ENCODE measurements around the gene ATP10B.
"Not testable (repeated sequence)": the region's sequence is repeated elsewhere in the genome, so short reads cannot be mapped to it uniquely, and the experiment has no call there.

Gene ATP10B

DNA sequence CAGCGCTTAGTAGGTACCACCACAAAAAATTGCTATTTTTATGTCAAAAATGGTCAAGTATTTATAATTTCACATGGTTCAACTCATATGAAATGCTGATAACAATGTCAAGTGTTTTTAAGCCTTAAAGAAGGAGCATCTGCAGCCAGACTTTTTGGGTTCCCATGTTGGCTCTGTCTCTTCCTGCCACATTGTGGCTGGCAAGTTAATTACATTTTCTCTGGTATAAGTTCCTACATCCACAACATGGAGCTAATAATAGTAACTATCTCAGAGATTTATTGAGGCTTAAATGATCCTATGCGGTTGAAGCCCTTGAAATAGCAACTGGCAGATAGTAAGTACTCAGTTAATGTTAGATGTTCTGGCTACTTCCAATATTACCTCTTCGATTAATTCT is 5.4 kb downstream of the ATP10B start:
- H3K4me3 ChIP-seq (ENCODE audit: low read depth, low read length), result no peak overlapping the region
- H3K27me3 ChIP-seq (ENCODE audit: control insufficient read depth, insufficient read depth, low read length), result no peaks in the 10 kb centered on the region

GRCh38 chr5:160844177-160844576 is 7.8 kb downstream of the ATP10B start:
- no peaks in the 10 kb centered on the region for H3K4me1 ChIP-seq (ENCODE audit: control insufficient read depth, insufficient read depth, low read length)
- H3K27me3 ChIP-seq (ENCODE audit: control insufficient read depth, insufficient read depth, low read length), result no peaks in the 10 kb centered on the region
- no peaks in the 10 kb centered on the region for H3K9me3 ChIP-seq (ENCODE audit: control insufficient read depth, insufficient read depth, low read length)
- no peak overlapping the region for H3K27ac ChIP-seq (ENCODE audit: low read depth, low read length)
- H3K9ac ChIP-seq (ENCODE audit: low read depth, low read length), result no peak overlapping the region
- H3K36me3 ChIP-seq (ENCODE audit: control insufficient read depth, insufficient read depth, low read length), result no peaks in the 10 kb centered on the region
- no peak overlapping the region for H3K4me3 ChIP-seq (ENCODE audit: low read depth, low read length)

More for the DNA sequence above, 5.4 kb downstream of the ATP10B start:
- Histone ChIP-seq H3K4me1 (ENCODE audit: control insufficient read depth, insufficient read depth, low read length) (no peaks in the 10 kb centered on the region), H3K9ac (ENCODE audit: low read depth, low read length) (no peak overlapping the region), H3K36me3 (ENCODE audit: control insufficient read depth, insufficient read depth, low read length) (no peaks in the 10 kb centered on the region), H3K27ac (ENCODE audit: low read depth, low read length) (no peak overlapping the region), H3K9me3 (ENCODE audit: control insufficient read depth, insufficient read depth, low read length) (no peaks in the 10 kb centered on the region)

DNA sequence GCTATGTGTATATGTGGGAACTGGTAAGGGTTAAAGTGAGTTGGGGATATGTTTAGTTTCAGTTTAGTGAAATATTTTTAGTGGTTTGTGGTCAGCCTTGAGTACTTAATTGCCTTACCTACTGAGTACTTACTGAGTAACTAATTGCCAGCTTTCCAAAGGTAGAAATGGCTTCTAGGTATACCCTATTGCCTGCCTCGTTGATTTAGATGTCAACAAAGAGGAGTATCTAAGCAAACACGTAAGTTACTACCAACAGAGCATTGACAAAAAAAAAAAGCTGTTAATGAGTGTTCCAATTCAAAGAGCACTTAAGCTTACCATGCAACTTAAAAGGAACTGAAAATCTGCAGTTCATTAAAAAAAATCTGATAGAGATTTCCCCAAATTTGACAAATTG is 8.8 kb downstream of the ATP10B start:
- Histone ChIP-seq H3K4me3 (ENCODE audit: low read depth, low read length) (no peak overlapping the region), H3K9me3 (ENCODE audit: control insufficient read depth, insufficient read depth, low read length) (no peaks in the 10 kb centered on the region), H3K27ac (ENCODE audit: low read depth, low read length) (no peak overlapping the region), H3K4me1 (ENCODE audit: control insufficient read depth, insufficient read depth, low read length) (no peaks in the 10 kb centered on the region), H3K36me3 (ENCODE audit: control insufficient read depth, insufficient read depth, low read length) (no peaks in the 10 kb centered on the region), H3K27me3 (ENCODE audit: control insufficient read depth, insufficient read depth, low read length) (no peaks in the 10 kb centered on the region), H3K9ac (ENCODE audit: low read depth, low read length) (no peak overlapping the region)

GRCh38 chr5:160837749-160838593 is 14.0 kb downstream of the ATP10B start:
- Histone ChIP-seq H3K36me3 (ENCODE audit: control insufficient read depth, insufficient read depth, low read length) (no peaks in the 10 kb centered on the region), H3K9ac (ENCODE audit: low read depth, low read length) (no peak overlapping the region), H3K27ac (ENCODE audit: low read depth, low read length) (no peak overlapping the region), H3K9me3 (ENCODE audit: control insufficient read depth, insufficient read depth, low read length) (no peaks in the 10 kb centered on the region), H3K4me3 (ENCODE audit: low read depth, low read length) (no peak overlapping the region), H3K4me1 (ENCODE audit: control insufficient read depth, insufficient read depth, low read length) (no peaks in the 10 kb centered on the region), H3K27me3 (ENCODE audit: control insufficient read depth, insufficient read depth, low read length) (no peaks in the 10 kb centered on the region)

DNA sequence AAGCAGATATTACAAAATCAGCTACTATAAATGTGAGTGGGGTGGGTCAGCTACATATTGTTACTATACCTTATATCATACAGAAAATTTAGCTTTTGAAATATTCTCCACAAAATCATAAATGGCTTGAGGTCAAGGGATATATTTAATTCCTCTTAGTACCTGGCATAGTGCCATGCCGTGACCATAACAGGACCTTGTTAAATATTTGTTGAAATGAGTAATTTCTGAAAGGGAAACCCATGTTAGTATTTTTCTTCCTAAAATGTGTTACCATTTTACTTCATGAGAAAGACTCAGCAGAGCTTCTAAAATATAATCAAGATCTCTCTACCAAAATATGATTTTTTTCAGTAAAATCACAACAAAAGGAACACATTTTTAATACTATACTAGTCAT is 14.8 kb downstream of the ATP10B start:
- no peak overlapping the region for H3K27ac ChIP-seq (ENCODE audit: low read depth, low read length)
- H3K36me3 ChIP-seq (ENCODE audit: control insufficient read depth, insufficient read depth, low read length), result no peaks in the 10 kb centered on the region
- no peaks in the 10 kb centered on the region for H3K4me1 ChIP-seq (ENCODE audit: control insufficient read depth, insufficient read depth, low read length)
- H3K9me3 ChIP-seq (ENCODE audit: control insufficient read depth, insufficient read depth, low read length), result no peaks in the 10 kb centered on the region
- no peak overlapping the region for H3K9ac ChIP-seq (ENCODE audit: low read depth, low read length)
- H3K27me3 ChIP-seq (ENCODE audit: control insufficient read depth, insufficient read depth, low read length), result no peaks in the 10 kb centered on the region
- no peak overlapping the region for H3K4me3 ChIP-seq (ENCODE audit: low read depth, low read length)

GRCh38 chr5:160835818-160836528 is 16.0 kb downstream of the ATP10B start:
- Histone ChIP-seq H3K27ac (ENCODE audit: low read depth, low read length) (no peak overlapping the region), H3K4me1 (ENCODE audit: control insufficient read depth, insufficient read depth, low read length) (no peaks in the 10 kb centered on the region), H3K4me3 (ENCODE audit: low read depth, low read length) (no peak overlapping the region), H3K27me3 (ENCODE audit: control insufficient read depth, insufficient read depth, low read length) (no peaks in the 10 kb centered on the region), H3K9ac (ENCODE audit: low read depth, low read length) (no peak overlapping the region), H3K9me3 (ENCODE audit: control insufficient read depth, insufficient read depth, low read length) (no peaks in the 10 kb centered on the region), H3K36me3 (ENCODE audit: control insufficient read depth, insufficient read depth, low read length) (no peaks in the 10 kb centered on the region)

DNA sequence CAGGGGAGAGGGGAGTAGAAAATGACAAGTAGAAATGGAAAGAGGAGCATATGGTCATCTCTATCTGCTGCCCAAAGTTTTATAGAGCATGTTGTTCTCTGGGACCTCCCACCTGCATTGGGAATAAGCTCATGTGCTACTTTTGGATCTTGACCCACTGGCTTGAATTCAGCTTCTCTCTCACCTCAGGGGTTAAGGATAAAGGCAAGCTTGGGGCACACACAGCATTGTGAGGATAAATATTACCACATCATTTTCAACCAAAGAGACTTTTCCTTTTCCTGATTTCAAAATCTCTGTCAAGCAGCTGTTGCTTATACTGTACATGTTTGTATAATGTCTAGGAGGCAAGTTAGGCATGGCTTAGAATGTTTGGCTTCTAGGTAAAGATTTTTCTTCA is 16.6 kb downstream of the ATP10B start:
- Histone ChIP-seq H3K9ac (ENCODE audit: low read depth, low read length) (no peak overlapping the region), H3K27ac (ENCODE audit: low read depth, low read length) (no peak overlapping the region)

GRCh38 chr5:160833806-160834205 is 18.2 kb downstream of the ATP10B start:
- Histone ChIP-seq H3K9ac (ENCODE audit: low read depth, low read length) (no peak overlapping the region), H3K36me3 (ENCODE audit: control insufficient read depth, insufficient read depth, low read length) (no peaks in the 10 kb centered on the region), H3K27me3 (ENCODE audit: control insufficient read depth, insufficient read depth, low read length) (no peaks in the 10 kb centered on the region), H3K27ac (ENCODE audit: low read depth, low read length) (no peak overlapping the region), H3K4me1 (ENCODE audit: control insufficient read depth, insufficient read depth, low read length) (no peaks in the 10 kb centered on the region), H3K9me3 (ENCODE audit: control insufficient read depth, insufficient read depth, low read length) (no peaks in the 10 kb centered on the region), H3K4me3 (ENCODE audit: low read depth, low read length) (no peak overlapping the region)

More for the DNA sequence above, 16.6 kb downstream of the ATP10B start:
- Histone ChIP-seq H3K9me3 (ENCODE audit: control insufficient read depth, insufficient read depth, low read length) (no peaks in the 10 kb centered on the region), H3K27me3 (ENCODE audit: control insufficient read depth, insufficient read depth, low read length) (no peaks in the 10 kb centered on the region), H3K4me1 (ENCODE audit: control insufficient read depth, insufficient read depth, low read length) (no peaks in the 10 kb centered on the region), H3K36me3 (ENCODE audit: control insufficient read depth, insufficient read depth, low read length) (no peaks in the 10 kb centered on the region), H3K4me3 (ENCODE audit: low read depth, low read length) (no peak overlapping the region)

DNA sequence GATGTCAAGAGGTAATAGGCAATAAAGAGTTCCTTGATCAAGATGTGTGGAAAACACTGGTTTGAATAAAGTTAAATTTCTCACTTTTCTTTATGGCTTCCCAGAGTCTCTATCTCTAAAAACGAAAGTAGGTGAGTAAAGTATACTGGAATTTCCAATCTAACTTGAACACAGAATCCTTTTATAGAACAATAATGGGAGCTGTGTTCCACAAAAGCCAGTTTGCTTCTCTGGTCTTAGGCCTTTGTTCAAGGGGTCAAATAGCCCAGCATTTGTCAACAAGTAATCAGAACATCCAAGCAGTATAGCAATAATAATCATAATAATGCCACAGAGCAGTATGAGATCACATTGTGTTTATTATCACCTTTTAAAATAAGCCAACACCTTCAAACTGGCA is 20.2 kb downstream of the ATP10B start:
- Histone ChIP-seq H3K27me3 (ENCODE audit: control insufficient read depth, insufficient read depth, low read length) (no peaks in the 10 kb centered on the region), H3K27ac (ENCODE audit: low read depth, low read length) (no peak overlapping the region), H3K4me1 (ENCODE audit: control insufficient read depth, insufficient read depth, low read length) (no peaks in the 10 kb centered on the region), H3K36me3 (ENCODE audit: control insufficient read depth, insufficient read depth, low read length) (no peaks in the 10 kb centered on the region), H3K9ac (ENCODE audit: low read depth, low read length) (no peak overlapping the region), H3K4me3 (ENCODE audit: low read depth, low read length) (no peak overlapping the region), H3K9me3 (ENCODE audit: control insufficient read depth, insufficient read depth, low read length) (no peaks in the 10 kb centered on the region)

DNA sequence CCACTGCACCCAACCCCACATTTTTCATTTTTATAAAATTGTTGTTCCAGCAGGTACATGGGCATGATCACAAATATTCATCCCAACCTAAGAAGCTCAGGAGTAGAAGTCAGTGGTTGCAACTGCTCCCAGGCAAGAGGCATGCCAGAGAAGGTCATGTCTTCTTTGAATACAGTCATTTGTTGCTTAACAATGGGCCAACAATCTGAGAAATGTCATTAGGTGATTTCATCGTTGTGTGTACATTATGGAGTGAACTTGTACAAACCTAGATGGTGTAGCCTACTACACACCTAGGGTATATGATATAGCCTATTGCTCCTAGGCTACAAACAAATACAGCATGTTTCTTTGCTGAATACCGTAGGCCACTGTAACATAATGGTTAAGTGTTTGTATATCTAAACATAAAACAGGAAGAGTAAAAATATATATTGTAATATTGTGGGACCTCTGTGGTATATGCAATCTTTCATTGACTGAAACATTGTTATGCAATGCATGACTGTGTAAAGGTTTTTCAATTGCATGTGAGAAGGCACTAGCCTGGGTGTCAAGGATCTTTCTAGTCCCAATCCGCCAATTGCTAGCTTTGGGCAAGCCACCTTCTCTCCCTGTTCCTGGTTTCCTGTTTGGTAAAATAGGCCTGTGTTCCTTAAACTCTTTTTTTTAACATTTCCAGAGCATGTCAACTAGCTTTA is 27.6 kb downstream of the ATP10B start:
- H3K4me3 ChIP-seq (ENCODE audit: low read depth, low read length), result no peak overlapping the region
- no peaks in the 10 kb centered on the region for H3K4me1 ChIP-seq (ENCODE audit: control insufficient read depth, insufficient read depth, low read length)
- H3K9ac ChIP-seq (ENCODE audit: low read depth, low read length), result no peak overlapping the region
- H3K27ac ChIP-seq (ENCODE audit: low read depth, low read length), result no peak overlapping the region
- H3K36me3 ChIP-seq (ENCODE audit: control insufficient read depth, insufficient read depth, low read length), result no peaks in the 10 kb centered on the region
- H3K9me3 ChIP-seq (ENCODE audit: control insufficient read depth, insufficient read depth, low read length), result peaks cover 9% of the 10 kb centered on the region; the same call in 1 of the 2 replicates
- no peaks in the 10 kb centered on the region for H3K27me3 ChIP-seq (ENCODE audit: control insufficient read depth, insufficient read depth, low read length)

- not testable (repeated sequence) for H3K4me1 ChIP-seq (ENCODE audit: control insufficient read depth, insufficient read depth, low read length); H3K27ac ChIP-seq (ENCODE audit: low read depth, low read length); H3K27me3 ChIP-seq (ENCODE audit: control insufficient read depth, insufficient read depth, low read length); H3K9ac ChIP-seq (ENCODE audit: low read depth, low read length); H3K36me3 ChIP-seq (ENCODE audit: control insufficient read depth, insufficient read depth, low read length); H3K4me3 ChIP-seq (ENCODE audit: low read depth, low read length)
- H3K9me3 ChIP-seq (ENCODE audit: control insufficient read depth, insufficient read depth, low read length), result peaks cover 11% of the 10 kb centered on the region
Measured at GRCh38 chr5:160812996-160813395, 39.0 kb downstream of the ATP10B start.
